CD4-positive, alpha-beta T cell treated with Interleukin-4 for 4 hours (primary cell): ENCODE data around the gene CLDN1.

ENCODE experiments used
- DNase-seq: peaks from one replicate; pipeline ENCODE4 v3.0.0-alpha.2; 2020

Gene CLDN1

DNA sequence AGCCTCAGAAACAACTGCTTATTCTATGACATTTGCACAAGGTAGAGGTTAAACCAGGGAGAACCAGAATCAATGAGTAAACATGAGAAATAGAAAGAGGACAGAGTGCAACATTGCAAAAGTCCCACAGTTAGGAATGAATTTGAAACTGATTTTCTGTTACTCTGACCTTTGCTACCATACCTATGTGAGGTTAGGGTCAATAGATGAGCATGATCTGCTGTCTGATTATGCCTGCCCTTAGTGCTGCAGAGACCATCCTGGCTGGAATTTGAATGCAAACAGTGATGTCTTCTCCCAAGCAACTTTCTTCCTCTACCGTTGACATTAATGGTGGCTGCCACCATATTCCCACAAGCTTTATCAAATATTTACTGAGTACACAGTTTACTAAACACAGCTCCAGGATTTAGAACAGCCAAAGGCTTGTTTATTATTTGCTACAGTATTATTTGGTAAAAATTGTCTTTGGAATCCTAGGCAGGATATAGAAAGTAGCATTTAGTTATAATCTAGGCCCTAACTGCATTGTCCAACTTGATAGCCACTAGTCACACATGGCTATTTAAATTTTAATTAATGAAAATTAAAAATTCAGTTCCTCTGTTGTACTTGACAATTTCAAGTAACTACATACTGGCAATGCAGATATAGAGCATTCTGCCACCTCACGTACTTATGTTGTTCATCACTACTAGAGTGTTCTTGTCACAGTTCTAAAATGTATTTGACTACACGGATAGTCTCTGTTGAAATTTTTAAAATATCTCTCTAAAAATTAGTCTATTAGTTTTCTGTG is 8.9 kb upstream of the CLDN1 start:
- no peak for DNase-seq

DNA sequence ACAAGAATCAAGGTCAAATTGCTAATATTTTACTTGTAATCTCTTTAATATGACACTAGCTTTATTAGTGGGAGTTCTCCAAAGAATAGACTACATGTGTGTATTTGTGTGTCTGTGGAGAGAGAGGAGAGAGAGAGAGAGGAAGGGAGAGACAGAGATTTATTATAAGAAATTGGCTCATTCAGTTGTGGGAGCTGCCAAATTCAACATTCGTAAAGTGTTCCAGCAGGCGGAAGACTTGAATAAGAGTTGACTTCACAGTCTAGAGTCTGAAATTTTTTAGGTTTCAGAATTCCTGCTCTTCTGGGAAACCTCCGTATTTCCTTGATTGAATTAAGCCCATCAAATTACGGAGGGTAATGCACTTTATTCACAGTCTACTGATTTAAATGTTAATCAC is 4.7 kb upstream of the CLDN1 start:
- no peak for DNase-seq

DNA sequence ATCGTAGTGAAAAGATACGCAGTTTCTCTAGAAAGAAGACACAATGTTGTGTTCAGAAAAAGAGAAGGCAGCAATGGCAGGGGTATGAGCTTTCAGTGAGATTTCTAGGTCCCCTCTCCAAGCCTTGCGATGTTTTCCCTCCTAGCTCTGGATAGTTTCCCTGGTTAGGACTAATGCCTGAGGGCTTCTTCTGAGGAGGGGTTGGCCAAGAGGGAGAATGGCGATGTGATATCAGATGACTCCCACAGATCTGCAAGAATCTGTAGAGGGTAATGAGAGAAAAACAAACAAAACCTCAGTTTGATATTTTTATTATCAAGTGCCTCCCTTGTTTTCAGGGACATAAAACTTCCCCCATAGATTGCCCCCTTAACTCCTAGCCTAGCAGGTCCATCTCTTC is 4.1 kb upstream of the CLDN1 start:
- no peak for DNase-seq

DNA sequence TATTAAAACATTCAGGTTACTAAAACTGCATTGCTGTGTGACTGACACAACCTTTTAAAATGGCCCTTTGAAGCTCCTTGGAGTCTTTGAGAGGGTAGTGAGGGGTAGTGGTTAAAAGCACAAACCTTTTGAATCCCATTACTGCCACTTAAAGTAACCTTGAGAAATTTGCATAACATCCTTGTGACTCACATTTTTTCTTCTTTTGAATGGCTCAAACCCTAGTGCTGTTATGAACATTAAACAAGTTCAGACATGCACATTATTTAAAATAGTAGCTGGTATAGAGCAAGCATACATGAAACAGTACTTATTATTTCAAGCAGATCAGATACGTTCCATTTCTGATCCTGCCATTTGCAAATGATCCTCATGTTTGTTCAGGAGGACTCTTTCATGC is 3.7 kb upstream of the CLDN1 start:
- DNase-seq = no peak

DNA sequence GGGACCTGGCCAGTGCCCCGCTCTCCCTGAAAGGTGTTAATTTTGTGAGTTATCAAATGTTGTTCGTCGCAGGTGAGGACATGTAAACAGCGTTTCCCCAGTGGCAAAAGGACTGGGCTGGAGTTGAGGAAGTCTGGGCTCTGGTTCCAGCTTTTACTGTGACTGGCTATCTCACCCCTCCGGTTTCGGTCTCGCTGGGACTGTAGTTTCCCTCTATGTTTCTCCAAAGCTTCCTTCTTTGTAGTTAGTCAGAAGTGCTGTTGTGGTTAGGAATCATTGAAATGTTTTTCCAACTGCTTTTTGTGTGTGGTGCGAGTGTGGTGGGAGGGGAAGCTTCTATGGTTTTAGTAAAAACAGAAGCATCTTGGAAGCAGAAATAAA is 990 bp upstream of the CLDN1 start:
- DNase-seq = no peak

DNA sequence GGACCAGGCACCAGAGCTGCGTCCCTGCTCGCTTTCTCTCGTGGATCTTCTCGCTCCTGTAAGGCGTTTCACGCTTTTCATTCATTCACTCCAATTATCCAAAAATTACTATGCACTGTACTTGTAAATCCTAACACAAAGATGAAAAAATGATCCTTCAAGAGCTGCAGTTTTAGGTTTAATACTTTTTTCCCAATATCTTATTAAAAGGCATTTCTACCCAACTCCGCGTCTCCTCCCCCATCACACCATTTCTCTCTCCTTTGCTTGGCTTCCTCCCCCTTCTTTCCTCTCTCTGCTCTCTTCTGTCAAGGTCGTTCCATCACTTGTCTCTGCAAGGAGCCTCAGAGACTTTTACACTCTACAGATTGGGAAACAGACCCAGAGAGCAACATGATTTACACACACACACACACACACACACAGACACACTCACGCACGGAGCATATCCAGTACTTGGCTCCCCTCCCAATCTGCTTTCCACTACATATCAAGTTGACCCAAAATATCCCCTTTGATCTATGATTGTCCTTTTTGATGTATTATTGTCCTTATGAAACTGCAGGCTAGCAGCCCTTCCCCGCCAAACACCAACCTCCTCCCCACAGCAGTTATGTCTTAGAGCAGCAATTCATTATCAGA is 479 bp upstream of the CLDN1 start:
- no peak for DNase-seq

DNA sequence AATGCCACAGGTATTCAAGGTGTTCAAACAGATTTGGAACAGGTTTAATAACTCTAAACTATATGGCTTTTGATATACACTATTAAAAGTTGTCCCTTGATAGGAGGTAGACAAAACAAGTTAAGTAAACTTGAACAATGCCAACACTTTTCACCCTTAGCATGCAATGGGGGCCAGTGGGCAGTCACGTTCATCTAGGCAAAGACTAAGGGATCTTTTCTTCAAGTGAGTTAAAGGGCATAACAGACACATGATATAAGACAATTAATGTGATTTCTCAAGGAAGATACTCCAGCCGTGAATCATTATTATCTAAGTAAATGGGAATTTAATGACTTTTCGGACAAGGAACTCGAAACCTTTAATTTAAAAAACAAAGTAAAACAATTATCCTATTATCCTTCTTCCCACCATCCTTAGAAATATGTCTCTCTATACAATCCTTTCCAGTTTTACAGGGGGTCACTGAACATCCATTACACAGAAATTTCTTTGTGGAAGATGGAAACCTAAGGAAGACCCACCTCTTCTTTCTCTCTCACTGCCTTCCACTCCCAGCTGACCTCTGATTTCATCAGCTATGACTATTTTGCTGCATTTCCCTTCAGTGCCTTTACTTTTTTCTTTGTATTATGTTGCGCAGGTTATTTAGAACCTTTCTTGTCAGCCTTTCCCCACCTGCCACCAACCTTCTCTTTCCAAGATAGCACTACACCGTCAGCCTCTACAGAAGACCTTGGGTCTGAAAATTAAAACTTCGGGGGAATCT is 1.5 kb downstream of the CLDN1 start:
- DNase-seq = no peak

DNA sequence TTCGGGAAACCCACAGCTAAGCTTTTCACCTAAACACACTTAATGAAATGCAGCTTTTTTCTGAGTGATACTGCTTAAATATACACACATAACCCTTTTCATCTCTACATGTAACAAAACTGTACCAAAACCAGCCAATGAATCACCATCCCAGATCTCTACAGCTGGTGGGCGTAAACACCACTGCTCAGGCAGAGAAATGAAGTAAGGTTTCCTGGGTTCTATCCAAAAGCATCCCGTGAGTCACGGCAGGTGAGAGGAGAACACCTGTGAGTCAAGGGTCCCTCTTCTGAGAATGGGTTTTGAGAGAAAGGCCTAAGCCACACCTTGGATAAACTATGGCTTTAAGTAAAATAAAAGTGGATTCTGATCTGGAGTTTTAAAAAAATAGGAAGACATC is 2.6 kb downstream of the CLDN1 start:
- DNase-seq = no peak

DNA sequence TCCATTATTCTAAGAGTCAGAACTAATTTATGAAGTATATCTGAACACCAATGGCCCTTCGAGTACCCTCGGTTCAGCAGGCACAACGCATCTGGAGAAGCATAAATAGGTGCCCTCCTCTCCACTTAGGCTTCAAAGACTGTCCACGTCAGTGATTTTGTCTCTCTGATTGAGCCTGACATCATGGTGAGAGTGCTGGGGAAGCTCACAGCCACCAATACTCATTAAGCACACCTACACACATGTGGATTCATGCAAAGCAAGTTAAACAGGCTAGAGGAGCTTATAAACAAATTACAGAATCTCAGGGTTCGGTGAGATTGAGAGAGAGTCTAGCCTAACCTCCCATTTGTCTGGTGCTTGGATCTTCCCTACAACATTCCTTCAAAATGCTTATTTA is 3.6 kb downstream of the CLDN1 start:
- no peak for DNase-seq

DNA sequence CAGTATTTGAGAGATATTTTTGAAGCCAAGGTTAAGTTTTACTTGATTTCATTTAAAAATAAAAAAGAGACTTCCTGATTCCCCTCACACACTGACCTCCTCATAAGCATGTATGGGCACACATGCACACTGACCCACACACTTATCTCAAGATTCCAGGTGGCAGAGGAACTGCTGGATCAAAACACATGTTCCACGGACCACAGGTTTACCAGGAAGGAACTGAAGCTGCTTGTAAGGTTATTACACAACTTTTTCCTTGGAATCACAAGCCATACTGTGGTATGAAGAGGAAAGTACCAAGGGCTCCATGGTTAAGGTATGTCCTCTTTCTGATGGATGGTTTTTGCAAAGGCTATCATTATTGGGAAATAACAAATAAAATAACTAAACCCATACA is 7.5 kb downstream of the CLDN1 start:
- DNase-seq = no peak

DNA sequence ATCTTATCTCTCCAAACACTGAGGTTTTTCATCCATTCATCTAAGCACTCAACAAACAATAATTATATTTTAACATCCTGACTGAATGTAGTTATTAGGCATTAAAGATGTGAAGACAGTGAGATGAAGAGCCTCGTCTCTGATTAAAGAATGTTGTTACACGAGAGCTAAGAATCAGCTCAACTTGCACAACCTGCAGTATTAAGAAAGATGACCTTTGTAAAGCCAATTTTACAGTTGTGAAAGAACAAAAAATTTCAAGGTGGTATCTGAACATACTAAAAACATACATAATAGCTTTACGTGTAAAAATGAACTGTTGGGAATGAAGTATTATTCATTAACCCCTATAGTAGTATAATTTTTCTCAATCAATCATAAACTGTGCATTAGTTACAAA is 12.8 kb downstream of the CLDN1 start:
- DNase-seq = no peak

DNA sequence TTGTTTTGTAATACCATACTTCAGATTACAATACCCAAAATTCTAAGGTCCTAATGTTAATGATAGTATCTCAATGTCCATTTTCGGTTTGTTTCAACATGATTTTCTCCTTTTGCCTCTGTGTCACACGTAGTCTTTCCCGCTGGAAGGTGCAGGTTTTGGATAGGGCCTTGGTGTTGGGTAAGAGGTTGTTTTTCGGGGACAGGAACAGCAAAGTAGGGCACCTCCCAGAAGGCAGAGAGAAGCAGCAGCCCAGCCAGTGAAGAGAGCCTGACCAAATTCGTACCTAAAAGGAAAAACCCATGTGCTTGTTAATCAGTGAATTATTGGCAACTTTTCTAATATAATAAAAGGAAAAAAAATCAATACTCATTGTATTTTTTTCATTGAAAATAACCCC is 14.1 kb downstream of the CLDN1 start:
- no peak for DNase-seq

DNA sequence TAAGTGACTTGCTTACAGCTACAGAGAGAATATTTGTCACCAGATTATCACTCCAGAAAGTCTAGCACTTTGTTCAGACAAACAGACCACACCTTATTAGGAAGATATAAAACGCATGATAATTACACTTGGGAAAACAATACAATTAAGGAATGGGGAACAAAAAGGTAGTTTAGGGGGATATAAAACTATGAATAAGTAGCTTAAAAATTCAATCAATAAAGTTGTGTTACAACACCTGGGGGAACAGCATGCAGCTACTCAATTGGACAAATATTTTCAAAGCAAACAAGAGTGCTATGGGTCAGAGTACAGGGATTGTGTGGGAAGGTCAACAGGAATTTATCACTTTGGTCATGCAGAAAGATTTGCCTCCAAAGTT is 15.1 kb downstream of the CLDN1 start:
- DNase-seq = no peak

DNA sequence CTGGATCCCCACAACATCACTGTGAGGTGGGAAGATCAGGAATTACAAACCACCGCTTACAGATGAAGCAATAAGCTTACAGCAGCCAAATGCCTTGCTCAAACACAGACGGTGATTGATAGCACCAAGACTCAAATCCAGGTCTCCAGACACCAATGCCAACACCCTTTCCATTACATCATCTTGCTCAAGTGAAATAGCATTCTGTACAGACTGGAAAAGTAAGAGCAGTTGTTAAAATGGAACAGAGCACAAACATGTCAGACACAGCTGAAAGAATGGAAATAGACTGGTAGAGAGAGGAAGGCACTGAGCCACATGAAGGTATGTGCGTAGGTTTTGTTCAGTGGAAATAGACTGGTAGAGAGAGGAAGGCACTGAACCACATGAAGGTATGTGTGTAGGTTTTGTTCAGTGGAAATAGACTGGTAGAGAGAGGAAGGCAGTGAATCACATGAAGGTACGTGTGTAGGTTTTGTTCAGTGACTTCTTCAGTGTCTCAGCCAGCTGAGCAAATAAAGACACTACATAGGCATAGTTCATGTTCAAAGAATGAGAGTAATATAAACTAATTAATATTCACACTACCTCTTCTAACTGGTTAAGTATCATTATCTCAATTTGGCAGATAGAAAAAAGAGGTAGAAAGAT is 15.6 kb downstream of the CLDN1 start:
- no peak for DNase-seq

DNA sequence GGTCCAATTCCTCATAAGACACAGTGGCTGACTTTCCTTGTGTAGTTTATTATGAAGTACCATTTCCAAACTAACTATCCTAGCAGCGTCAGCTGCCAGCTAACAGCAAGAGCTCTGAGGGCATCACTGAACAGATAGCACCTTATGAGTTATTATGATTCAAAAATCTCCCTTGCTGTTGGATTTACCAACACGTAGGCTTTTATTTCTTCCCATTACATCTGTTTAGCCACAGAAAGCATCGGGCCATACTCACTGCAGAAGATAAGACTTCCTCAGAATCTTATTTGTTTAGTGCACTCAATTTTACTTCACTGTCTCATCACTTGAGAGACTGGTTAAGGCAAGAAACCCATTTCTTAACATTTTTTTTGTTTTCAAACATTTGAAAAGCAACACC is 16.2 kb downstream of the CLDN1 start:
- no peak for DNase-seq

DNA sequence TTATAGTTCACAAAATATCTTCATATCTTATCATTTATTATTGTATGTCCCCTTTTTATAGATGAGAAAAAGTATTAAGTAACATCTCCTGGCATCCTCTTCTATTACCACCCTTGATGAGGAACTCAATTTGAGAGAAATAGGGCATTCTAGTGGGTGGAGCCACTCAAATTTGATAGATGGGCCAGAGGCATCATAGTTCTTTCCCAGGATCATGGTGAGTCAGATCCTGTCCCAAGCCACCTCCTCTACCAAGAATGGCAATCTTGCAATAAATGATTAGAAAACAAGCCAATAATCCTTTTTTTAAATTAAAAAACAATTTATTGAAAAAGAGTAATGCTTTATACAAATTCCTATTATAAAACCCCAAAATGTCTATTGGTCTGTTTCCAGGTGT is 16.8 kb downstream of the CLDN1 start:
- no peak for DNase-seq

DNA sequence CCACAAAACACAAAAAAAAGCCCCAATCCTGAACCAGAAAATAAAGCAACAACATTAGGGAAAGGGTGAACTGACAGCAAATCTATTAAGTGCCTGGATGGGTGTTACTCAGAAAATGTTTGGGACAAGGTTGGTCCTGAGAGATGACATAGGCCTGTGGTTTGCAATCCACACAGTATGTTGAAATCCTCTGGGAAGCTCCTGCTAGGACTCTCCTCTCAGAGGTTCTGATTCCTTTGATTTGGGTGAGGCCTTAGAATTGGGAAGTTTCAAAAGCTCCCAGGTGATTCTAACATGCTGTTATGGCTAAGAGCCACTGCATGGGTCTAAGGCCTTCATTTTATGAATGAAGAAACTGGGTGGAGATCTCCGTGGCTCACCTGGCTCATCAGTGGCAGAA is 18.4 kb downstream of the CLDN1 start:
- DNase-seq = no peak

DNA sequence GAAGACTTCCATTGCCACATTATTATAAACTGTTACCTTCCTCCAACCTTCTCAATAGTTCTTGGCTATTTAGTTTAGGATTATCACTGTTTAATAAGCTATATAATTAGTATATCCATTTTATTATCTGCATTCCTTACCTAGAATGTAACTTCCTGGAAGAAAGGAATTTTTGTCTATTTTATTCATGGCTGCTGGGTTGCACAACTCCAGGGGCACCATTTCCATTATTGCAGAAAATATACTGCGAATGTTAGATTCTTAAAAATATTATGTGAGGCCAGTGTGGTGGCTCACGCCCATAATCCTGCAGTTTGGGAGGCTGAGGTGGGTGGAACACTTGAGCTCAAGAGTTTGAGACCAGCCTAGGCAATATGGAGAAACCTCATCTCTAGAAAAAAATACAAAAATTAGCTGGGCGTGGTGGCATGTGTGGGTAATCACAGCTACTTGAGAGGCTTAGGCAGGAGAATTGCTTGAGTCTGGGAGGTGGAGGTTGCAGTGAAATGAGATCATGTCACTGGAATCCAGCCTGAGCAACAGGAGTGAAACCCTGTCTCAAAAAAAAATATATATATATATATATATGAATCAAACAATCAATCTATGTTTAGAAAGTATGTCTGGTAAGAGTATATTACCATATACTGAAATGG is 19.9 kb downstream of the CLDN1 start:
- no peak for DNase-seq

DNA sequence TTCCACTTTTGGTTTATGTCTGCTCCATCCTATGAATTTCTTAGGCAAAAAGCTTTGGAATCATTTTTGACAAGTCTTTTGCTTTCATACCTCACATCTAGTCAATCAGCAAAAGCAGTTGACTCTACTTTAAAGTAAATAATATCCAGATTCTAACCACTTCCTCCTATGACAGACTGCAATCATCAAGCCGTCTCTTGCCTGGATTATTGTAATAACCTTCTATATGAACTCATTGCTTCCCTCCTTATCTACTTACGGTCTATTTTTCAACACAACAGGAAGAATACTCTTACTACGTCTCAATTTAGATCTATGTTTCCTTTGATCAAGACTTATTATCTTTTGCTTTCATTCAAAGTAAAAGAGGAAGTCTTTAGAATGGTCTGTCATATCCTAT is 20.7 kb downstream of the CLDN1 start:
- no peak for DNase-seq

DNA sequence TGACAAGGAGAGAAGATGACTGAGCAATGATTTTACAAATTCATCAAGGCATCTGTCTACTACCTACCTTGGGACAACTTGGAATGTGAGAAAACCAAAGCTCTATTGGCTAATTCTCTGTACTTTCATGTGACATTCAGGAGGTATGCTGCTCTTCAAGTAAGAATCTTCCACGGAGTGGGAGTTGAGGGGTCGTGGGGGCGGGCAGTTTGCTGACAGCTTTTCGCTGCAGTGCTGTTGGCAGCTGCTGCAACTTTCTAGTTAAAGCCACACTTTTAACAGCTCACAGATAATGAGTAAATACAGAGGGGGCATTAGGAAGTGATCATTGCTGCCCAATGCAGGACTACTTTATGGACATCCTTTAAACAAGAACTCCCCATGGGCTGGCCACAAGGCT is 22.3 kb downstream of the CLDN1 start:
- no peak for DNase-seq

DNA sequence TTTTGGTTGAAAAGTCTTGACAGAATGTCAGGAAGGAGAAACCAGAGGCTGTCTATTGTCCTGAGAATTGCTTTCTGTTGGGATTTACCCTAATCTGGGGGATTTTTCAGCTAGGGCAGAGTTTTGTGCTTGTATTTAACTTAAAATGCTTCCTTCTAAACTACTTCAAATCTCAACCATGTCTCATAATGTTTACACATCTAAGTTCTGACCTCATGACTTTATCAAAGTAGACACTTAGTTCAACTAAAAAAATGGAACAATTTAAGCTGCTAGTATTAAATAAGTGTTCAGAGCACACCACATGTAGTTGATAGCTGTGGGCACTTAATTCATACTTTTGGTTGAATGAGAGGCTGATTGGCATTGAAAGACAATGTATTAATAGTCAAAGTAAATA is 28.2 kb downstream of the CLDN1 start:
- DNase-seq = no peak

DNA sequence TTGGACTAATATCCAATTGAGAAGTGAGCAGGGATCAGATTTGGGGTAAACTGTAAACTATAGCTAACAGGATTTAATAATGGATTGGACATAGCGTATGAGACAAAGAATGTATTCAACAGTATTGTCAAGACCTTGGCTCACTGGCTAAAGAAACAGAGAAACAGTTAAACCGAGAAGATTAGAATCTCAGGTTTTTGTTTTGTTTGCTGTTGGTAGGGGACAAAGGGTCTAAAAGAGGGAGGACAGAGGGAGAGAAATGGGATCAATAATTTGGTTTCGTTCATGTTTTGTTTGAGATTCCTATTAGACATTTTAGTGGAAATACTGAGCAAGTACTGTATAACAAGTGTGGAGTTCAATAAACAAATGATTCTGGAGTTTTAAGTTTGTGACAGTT is 28.6 kb downstream of the CLDN1 start:
- no peak for DNase-seq

DNA sequence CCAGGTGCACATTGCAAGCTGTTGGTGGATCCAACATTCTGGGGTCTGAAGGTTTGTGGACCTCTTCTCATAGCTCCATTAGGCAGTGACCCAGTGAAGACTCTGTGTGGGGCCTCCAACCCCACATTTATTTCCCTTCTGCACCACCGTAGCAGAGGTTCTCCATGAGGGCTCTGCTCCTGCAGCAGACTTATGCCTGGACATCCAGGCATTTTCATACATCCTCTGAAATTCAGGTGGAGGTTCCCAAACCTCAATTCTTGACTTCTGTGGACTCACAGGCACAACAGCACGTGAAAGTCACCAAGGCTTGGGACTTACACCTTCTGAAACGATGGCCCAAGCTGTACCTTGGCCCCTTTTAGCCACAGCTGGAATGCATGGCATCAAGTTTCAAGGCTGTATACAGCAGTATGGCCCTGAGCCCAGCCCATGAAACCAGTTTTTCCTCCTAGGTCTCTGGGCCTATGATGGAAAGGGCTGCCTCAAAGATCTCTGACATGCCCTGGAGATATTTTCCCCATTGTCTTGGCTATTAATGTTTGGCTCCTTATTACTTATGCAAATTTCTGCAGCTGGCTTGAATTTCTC is 30.2 kb downstream of the CLDN1 start:
- DNase-seq = no peak
